Hypothalamus (tissue), 51 donors: ENCODE results near the gene PGF.

ENCODE experiments used
- DNase-seq, 51 donors: peaks; one replicate each; lab custom pipeline; 2025; lab: John Stamatoyannopoulos, UW

Gene PGF

DNA sequence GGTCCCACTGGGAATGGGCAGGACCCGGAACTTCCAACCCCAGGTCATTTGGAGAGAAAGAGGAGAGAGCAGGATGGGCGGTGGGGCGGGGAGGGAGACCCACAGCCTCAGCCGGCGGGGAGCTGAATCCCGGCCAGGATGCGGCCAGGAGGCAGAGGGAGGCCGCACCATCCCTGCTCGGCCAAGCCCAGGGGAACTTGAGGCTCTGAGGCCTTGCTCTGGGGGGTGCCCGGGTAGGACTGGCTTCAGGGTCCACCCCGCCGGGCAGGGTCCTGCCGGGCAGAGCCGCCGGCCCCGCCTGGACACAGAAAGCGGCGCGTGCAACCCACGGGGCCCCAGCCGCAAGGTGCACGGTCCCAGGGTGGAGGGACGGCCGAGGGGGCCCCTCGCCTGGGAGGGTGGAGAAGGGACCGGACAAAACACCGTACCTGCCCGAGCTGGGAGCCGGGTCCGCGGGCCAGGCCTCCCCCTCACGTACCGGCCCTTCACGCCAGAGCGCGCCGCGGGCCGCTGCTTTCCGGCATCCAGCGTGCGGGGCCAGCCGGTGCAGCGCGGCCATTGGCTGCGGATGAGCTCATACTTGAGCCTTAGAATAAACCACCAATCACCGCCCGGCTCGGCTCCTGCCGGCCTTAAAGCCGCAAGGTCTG is 32.5 kb downstream of the PGF start, which contains the start of gene RPS6KL1:
Gene RPS6KL1, minus strand, starts transcription at position 509 of the 650 bp plus-strand sequence. CDS start 1,719 bp downstream, outside the sequence.
- DNase-seq: peak in 50 of 51 donors; percentile 31 to 94 (median 79)

DNA sequence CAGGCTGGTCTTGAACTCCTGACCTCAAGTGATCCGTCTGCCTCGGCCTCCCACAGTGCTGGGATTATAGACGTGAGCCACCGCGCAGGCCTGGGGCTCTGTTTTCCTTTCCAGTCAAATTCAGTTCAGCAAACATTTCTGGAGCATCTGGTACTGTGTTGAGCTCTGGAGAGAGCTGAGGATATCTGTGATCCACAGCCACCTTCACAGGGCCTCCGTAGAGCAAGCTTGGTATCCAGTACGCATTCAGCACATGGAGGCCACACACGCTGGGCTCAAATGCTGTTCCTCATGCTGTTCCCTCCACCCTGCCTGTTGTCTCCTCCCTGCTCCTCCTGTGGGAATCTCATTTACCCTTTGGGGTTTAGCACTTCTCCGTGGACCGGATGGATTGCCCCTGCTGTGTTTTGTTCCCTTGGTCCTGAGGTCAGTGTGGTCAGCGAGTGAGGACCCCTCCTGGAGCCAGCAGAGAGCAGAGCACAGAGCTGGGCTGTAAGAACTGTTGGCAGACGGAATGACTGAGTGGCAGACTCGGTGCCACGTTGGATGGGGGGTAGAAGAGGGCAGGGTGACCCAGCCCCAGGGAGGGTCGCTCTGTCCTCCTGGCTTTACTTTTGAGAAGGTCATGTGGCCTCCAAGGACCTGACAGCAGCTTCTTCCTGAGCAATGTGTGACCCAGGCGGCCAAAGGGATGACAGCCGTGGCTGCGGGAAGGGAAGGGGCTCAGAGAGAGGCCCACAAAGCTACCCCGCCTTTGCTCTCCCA is 33.2 kb downstream of the PGF start:
- DNase-seq: no peak

DNA sequence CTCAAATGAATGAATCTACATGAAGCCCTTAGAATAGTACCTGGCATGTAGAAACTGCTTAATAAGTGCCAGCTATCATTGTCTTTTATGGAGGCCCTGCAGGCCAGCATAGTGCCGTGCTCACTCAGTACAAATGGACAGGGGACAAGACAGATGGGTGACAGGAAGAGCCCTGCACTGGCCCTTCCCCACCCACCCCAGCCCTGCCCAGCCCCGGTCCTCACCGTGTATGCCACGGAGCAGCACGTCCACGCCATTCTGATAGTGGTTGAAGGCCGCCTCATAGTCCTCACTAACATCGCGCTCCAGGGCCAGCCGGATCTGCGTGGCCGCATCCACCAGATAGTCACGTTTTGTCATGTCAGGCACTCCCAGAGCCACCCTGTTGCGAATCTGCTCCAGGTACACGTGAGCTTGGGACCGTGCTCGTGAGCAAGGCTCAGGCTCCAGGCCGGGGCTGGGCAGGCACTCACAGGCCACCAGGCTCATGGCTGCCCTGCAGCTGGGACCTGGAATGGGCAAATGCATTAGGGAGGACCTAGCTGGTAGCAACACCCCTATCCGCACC is 34.3 kb downstream of the PGF start:
- DNase-seq: no peak

DNA sequence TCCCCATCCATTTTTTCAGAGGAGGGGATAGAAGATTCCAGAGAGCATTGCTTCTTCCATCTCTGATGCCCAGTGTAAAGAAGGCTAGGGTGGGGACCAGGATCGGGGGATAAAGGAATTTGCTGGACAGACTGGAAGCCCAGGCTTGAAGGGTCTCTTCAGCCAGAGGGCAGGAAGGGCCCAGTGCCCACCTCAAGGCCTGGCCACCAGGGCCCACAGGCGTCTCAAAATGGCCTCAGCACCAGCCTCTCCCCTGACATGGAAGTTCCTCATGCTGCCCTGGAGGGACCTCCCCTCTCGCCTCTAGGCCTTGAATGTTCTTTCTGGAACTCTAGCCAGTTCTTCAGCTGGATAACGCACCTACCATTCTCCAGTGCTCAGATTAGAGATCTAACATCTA is 35.1 kb downstream of the PGF start:
- no peak for DNase-seq

DNA sequence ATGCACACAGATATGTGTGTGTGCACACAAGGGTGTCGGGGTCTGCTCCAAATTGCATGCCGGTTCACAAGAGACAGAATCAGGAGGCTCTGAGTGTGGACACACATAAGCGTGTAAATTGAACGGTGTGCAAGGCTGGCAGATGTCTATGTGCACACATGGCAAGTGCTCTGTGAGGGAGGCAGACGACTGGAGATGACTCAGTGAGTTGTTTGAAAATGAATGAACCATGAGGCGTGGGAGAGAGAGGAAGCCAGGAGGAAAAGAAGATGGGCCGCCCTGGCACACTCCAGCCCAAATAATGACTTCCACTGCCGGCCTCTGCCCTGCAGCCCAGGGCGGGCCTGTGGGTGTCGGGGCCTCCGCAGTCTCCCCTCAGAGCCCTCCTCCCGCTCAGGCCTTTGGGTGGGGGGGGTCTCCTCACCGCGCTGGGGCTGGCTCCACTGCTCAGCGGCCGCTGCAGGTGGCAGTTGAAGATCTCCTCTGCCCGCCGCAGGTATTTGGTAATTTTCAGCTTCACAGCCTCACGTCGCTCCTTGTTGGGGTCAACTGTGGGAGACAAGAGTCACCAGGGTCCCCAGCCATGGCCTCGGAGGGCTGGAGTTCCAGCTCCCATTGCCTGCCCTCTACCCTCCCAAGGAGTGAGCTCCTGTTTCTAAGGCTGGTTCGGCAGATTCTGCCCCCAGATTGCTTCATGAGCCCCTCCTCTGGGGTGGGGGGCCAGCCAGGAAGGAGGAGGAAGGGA is 35.8 kb downstream of the PGF start:
- DNase-seq: peak in 1 of 51 donors; percentile 38

DNA sequence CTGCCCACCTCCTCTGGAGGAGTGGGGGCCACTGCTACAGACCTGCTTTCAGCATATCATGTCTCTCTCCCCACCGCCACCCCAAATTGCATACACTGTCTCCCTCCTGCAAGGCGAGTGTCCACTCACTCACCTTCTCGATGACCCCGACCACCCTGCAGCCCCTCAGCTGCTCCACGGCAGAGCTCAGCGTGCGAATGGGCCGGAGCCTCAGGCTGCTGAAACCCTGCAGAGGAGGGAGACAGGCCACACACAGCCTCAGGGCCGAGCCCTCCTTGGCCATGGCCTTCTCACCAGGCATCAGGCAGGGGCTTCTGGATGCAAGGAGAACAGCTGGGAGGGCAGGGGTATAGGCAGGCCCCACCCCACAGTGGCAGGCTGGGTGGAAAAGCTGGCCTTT is 37.0 kb downstream of the PGF start:
- no peak for DNase-seq

DNA sequence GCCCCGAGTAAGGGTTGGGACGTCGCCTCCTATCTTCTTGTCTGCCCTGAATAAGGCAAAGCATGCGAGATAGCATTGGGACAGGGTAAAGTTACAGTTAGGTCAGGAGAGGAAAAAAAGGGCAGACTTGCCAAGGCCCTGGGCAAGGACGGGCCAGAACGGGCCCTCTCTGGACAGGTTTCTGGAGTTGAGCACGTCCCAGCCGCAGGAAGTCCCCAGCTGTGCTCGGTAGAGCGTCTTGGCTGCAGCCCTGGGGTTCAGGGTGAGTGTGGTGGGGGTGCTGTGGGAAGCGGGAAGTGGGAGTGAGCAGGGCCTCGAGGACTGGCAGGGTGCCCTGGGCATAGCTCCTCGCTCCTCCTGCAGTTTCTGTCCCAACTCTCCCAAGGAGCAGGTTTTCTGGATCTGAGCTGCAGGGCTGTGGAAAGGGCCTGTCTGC is 37.7 kb downstream of the PGF start:
- peak in 30 of 51 donors; percentile 8 to 66 (median 41) for DNase-seq

DNA sequence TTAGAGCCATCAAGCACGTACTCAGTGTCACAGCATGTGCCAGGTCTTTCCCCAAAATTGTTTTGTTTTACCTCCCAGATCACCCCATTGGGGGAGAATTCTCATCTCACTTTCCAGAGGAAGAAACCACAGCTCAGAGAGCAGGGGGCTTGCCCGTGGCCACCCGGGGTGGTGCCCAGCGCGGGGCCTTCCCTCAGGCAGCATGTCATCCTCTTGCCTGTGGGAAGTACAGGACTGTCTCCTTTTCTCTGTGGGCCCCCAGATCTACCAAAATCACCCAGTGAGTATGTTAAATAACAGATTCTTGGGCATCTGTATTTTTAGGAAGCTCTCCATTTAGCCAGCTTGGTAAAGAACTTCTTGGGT is 38.2 kb downstream of the PGF start:
- no peak for DNase-seq

DNA sequence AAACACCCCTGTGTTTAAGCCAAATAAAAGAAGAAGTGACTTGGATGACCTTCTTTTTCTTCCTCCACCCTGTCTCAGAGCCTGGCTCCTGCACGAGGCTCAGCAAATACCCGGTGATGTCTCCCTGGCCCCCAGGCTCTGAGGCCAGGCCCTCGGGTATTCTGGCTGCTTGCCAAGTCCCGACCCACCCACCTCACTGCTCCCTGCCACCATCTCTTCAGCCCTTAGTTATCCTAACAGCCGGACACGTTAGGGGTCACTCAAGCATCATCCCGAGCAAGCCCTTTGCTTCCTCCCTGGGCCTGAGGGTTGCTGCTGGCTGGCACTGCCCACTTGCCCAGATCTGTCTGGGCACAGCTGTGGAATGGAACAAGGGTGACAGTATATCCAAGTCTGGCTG is 39.6 kb downstream of the PGF start:
- no peak for DNase-seq

DNA sequence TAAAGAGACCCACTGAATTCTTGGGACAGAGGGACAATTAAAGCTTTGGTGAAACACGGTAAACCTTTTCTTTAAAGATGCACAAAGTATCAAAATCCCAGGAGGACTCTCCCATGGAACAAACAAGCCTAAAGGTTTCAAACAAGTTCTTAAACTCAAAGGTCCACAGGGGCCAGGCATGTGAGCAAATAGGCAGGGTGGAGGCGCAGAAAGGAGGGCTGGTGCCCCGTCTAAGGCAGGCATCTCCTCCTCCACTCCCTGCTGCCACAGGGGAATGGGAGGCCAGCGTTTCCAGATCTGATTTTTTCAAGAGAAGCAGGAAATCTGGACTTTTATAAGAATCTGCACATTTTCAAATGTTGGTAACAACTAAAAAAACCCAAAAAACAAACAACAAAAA is 40.0 kb downstream of the PGF start:
- DNase-seq: no peak

DNA sequence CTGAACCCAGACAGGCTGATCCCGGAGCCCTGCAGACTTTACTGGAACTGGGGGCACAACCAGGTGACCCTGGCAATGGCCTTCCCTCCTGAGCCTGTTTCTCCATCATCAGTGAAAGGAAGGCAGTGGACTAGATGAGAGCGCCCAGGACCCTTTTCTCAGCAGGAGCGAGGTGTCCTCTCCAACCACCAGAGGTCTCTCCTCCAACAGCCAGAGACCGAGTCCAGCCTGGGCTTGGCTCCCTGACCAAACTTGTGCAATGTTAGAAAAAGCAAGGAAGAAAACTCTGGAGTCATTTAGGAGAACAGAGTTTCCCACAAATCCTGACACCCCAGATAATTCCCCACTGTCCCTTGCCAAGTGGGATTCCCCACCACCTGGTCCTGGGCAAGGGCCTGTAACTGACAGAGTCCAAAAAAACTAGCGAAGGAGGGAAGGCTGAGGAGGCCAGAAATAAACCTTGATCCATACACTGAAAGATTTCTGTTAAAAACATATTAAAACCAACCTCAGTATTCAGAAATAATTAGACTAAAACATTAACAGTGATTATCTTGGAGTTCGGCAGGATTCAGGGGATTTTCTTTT is 41.3 kb downstream of the PGF start:
- peak in 39 of 51 donors; percentile 11 to 76 (median 42) for DNase-seq

DNA sequence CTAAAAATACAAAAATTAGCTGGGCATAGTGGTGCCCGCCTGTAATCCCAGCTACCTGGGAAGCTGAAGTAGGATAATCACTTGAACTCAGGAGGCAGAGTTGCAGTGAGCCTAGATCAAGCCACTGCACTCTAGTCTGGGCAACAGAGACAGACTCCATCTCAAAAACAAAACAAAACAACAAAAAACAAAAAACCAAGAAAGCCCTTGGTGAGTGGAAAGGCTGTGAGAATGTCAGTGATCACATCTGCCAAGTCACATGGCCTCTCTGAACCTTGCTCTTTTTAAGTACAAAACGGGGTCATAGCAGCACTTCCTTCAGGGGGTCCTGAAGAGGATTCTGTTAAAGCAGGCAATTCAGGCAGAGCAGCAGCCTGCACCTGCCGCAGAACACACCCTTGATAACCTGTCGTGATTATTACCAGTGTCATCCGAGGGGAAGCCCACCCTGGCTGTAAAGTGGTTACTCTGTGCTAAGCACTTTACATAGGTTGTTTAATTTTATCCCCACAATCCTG is 41.9 kb downstream of the PGF start:
- DNase-seq: no peak

DNA sequence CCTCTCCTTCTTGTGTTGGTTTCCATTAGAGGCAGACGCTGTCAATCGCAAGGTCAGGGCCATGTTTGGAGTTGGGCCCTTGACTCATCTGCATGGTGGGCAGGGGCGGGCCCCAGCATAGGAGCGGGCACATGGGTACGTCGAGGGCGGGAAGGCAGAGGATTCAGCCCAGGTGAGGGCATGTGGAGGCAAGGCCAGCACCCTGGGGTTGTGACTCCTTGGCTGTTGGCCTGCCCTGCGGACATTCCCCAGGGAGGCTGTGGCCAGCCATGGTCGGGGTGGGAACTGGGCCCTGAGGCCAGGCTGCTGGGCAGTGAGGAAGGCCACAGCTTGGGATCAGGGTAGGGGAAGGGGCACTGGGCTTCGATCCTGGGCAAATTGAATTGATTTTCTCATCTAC is 42.6 kb downstream of the PGF start:
- no peak for DNase-seq

DNA sequence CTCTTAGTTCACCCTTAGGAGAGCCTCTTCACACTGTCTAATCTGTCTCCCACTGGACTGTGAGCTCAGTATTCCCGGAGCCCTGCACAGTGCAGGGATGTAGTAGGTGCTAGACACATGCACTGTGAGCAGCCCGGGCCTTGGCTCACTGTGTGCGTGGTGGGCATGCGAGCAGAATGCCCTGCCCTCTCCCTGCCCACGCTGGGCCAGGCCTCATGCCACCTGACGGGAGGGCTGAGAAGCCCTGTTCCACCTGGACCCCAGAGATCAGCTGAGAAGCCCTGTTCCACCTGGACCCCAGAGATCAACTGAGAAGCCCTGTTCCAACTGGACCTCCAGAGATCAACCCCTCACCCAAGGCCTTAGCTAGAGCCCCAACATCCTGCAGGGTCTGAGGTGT is 43.3 kb downstream of the PGF start:
- no peak for DNase-seq

DNA sequence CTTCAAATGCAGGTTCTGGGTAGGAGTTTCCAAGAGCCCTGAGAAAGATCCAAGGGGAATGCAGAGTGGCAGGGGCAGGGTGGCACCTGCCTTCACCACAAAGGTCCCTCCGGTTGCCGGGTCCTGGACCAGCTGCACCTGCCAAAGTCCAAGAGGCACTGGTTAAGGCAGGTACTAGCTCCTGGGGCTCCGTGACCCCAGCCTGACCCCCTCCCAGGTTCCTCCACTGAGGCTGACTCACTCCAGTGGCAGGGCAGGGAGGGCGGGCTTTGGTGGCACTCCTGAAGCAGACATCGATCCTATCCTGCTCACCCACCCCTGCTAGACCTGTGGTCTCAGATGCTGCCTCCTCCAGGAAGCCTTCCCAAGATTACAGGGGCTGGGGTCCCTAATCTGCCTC is 43.7 kb downstream of the PGF start:
- no peak for DNase-seq

DNA sequence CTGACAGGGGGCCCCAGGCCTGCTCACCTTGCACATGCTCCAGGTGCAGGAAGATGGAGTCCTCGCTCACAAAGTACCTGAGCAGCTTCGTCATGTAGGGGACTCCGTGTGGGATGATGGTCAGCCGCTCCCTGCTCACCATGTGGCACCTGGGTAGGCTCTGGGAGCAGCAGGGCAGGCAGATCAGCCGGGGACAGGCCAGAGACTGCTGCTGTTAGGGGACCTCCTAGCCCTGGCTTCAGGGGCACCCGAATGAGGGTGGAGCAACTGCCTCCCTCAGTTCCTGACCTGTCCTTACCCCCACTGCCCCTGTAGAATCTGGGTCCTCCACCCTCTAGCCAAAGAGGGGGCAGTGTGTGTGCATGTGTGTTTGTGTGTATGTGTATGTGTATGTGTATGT is 44.2 kb downstream of the PGF start:
- DNase-seq: no peak

DNA sequence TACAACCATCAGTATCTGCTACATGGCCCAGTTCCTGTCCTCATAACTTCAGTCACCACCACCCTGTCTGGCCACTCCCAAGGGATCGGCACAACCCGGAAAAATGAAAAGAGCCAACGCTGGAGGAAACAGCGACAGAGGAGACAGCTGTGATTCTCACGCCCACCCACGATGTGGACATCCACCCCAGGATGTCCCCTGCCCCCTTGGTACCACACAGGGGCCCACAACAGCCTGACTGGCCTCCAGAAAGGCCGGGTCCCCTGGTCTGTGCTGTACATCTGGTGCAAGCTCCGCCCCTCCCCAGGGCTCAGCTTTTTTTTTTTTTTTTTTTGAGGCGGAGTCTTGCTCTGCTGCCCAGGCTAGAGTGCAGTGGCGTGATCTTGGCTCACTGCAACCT is 44.8 kb downstream of the PGF start:
- DNase-seq: no peak

DNA sequence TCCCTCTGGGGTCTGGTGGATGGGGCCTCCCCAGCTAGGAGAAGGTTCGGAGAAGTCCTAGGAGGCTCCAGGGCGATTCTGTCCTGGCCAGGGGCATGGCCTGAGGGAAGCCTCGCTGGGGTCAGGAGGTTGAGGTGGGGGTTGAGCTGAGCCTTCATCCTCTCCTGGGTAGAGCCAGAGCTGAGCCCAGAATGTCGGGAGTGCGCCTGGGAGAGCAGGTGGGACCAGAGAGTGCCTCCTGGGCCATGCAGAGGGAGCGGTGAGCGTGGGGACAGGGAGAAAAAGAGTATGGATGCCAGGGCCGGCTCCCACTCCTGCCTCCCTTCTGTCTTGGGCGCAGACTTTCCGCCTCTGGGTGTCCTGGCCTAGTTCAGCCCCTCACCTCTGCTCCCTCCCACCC is 45.5 kb downstream of the PGF start:
- no peak for DNase-seq

DNA sequence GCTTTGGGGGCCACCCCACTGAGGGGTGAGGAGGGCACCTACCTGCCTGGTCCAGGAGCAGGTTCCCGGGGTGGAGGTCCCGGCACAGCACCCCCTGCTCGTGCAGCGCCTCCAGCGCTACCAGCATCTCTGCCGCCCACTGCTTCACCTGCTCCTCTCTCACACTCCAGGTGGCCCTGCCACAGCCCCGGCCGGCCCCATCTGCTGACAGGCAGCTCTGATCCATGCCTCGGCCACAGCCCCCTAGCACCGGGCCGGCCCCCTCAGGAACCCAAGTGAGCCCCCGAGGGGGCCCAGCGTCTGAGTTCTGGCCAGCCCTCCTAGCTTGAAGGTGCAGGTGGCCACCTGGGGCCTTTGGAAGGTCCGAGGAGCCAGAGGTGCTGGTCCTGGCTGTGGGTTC is 45.9 kb downstream of the PGF start:
- no peak for DNase-seq

DNA sequence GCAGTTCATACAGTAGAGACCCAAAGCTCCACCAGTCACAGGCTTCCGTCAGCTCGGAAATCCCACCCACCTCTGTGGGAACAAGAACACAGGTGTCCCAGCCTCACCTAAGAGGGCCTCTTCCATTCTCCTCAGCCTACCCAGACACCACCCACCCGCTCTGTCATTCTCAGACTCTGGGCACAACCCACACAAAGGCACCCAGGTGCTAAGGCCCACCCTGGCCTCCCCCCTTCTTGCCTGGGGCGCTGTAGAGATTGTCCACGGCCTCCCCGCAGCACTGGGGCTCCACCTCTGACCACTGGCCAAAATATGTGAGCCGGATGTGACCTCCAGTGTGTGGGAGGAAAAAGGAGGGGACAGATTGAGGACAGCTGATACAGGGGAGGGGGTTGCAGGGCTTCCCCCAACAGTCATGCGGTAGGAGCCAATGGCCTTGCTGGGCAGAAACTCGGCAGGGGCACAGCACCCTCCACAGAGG is 46.5 kb downstream of the PGF start:
- no peak for DNase-seq
